Activated naive CD4-positive, alpha-beta T cell treated with anti-CD3 and anti-CD28 coated beads, Interleukin-2, amount 10 ng/mL, durations not matched to agents 7 days and 5 days (primary cell): Measurements from ENCODE around the gene GPANK1.
A peak's percentile ranks its signal among the peaks of the same experiment; 100 is the strongest.

ENCODE experiments used
- CTCF ChIA-PET: fragments of 350-600 bp; sonication (Branson Sonifier 250); formaldehyde crosslinking; loops from one replicate; lab custom pipeline; 2021; ENCODE audit warnings: antibody characterized with exemption; lab: Charles Lee
- DNase-seq: peaks from one replicate; pipeline ENCODE4 v3.0.0-alpha.2; 2020
- H3K27ac Mint-ChIP-seq: one replicate; pipeline ENCODE4 v1.8.0; 2021; ENCODE audit warnings: mild to moderate bottlenecking, moderate library complexity, mixed read lengths
- H3K27me3 Mint-ChIP-seq: one replicate; pipeline ENCODE4 v1.8.0; 2021; ENCODE audit warnings: mild to moderate bottlenecking, mixed read lengths
- H3K36me3 Mint-ChIP-seq: one replicate; pipeline ENCODE4 v1.8.0; 2021; ENCODE audit warnings: mixed read lengths
- H3K4me1 Mint-ChIP-seq: one replicate; pipeline ENCODE4 v1.8.0; 2021; ENCODE audit warnings: mixed read lengths
- H3K4me3 Mint-ChIP-seq: one replicate; pipeline ENCODE4 v1.8.0; 2021; ENCODE audit warnings: mild to moderate bottlenecking, moderate library complexity, mixed read lengths
- H3K9me3 Mint-ChIP-seq: one replicate; pipeline ENCODE4 v1.8.0; 2021; ENCODE audit warnings: mixed read lengths

GPANK1 gene

DNA sequence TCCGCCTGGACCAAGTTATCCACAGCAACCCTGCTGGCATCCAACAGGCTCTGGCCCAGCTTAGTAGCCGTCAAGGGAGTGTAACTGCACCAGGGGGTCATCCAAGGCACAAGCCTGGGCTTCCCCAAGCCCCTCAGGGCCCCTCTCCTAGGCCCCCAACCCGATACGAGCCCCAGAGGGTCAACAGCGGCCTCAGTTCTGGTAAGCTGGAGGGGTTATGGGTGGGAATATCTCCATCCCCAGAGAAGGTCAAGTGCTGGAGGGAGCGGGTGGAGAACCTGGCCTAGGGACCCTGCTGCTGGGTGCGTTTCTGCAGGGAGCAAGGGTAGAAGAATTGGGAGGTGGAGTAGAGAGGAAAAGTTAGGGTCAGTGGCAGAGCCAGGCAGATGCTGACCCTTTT, 31.4 kb downstream of the GPANK1 start:
- Mint-ChIP-seq H3K4me3 (no peak overlapping the region), H3K4me1 (no peaks in the 10 kb centered on the region), H3K36me3 (peaks cover 68% of the 10 kb centered on the region), H3K9me3 (no peaks in the 10 kb centered on the region), H3K27me3 (no peaks in the 10 kb centered on the region), H3K27ac (no peak overlapping the region)
- CTCF ChIA-PET, result interaction anchor here (1.2 kb wide), 1 partner anchor 197 kb away, joined by 6 read pairs; no protein-coding TSS in a partner anchor
- no peak for DNase-seq

- H3K4me1 Mint-ChIP-seq, result peaks cover 2% of the 10 kb centered on the region
- no peaks in the 10 kb centered on the region for H3K27me3 Mint-ChIP-seq
- H3K4me3 Mint-ChIP-seq, result no peak overlapping the region
- H3K9me3 Mint-ChIP-seq, result no peaks in the 10 kb centered on the region
- no peak for DNase-seq
- H3K27ac Mint-ChIP-seq, result peak overlapping the region; percentile 71
- CTCF ChIA-PET, result interaction anchor here (1.2 kb wide), 1 partner anchor 198 kb away, joined by 6 read pairs; no protein-coding TSS in a partner anchor
- H3K36me3 Mint-ChIP-seq, result peaks cover 73% of the 10 kb centered on the region
Measured at GRCh38 chr6:31632279-31632946, 32.4 kb downstream of the GPANK1 start.

DNA sequence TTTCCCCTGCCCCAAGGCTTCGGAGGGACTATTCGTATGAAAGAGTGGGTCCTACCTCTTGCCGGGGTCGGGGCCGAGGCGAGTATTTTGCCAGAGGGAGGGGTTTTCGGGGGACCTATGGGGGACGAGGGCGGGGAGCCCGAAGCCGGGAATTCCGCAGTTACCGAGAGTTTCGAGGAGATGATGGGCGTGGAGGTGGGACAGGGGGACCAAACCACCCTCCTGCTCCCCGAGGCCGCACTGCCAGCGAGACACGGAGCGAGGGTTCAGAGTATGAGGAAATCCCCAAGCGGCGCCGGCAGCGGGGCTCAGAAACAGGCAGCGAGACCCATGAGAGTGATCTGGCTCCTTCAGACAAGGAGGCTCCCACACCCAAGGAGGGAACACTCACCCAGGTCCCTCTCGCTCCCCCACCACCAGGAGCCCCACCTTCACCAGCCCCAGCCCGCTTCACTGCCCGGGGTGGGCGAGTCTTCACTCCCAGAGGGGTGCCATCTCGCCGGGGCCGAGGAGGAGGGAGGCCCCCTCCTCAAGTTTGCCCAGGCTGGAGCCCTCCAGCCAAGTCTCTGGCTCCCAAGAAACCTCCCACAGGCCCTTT, 33.0 kb downstream of the GPANK1 start:
- Mint-ChIP-seq H3K4me1 (peaks cover 2% of the 10 kb centered on the region), H3K27ac (peak overlapping the region; percentile 71), H3K9me3 (no peaks in the 10 kb centered on the region), H3K36me3 (peaks cover 74% of the 10 kb centered on the region), H3K27me3 (no peaks in the 10 kb centered on the region), H3K4me3 (no peak overlapping the region)
- CTCF ChIA-PET, result no interaction called here
- DNase-seq, result no peak

DNA sequence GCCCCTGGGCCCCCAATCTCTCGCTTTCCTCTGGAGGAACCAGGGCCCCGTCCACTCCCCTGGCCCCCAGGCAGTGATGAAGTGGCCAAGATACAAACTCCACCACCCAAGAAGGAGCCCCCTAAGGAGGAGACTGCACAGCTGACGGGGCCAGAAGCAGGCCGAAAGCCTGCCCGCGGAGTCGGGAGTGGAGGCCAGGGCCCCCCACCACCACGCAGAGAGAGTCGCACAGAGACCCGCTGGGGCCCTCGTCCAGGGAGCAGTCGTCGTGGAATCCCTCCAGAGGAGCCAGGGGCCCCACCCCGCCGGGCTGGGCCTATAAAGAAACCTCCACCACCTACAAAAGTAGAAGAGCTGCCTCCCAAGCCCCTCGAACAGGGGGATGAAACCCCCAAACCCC, 33.6 kb downstream of the GPANK1 start:
- H3K27ac Mint-ChIP-seq, result no peak overlapping the region
- no peak overlapping the region for H3K4me3 Mint-ChIP-seq
- CTCF ChIA-PET, result no interaction called here
- peaks cover 75% of the 10 kb centered on the region for H3K36me3 Mint-ChIP-seq
- peaks cover 5% of the 10 kb centered on the region for H3K4me1 Mint-ChIP-seq
- no peaks in the 10 kb centered on the region for H3K27me3 Mint-ChIP-seq
- H3K9me3 Mint-ChIP-seq, result no peaks in the 10 kb centered on the region
- DNase-seq, result no peak

- H3K27ac Mint-ChIP-seq, result no peak overlapping the region
- DNase-seq, result no peak
- H3K4me3 Mint-ChIP-seq, result no peak overlapping the region
- H3K9me3 Mint-ChIP-seq, result no peaks in the 10 kb centered on the region
- no peaks in the 10 kb centered on the region for H3K27me3 Mint-ChIP-seq
- peaks cover 5% of the 10 kb centered on the region for H3K4me1 Mint-ChIP-seq
- CTCF ChIA-PET, result interaction anchor here (1.3 kb wide), 1 partner anchor 10 kb away, joined by 3 read pairs; no protein-coding TSS in a partner anchor
- peaks cover 80% of the 10 kb centered on the region for H3K36me3 Mint-ChIP-seq
Measured at GRCh38 chr6:31630177-31630934, 34.4 kb downstream of the GPANK1 start.

DNA sequence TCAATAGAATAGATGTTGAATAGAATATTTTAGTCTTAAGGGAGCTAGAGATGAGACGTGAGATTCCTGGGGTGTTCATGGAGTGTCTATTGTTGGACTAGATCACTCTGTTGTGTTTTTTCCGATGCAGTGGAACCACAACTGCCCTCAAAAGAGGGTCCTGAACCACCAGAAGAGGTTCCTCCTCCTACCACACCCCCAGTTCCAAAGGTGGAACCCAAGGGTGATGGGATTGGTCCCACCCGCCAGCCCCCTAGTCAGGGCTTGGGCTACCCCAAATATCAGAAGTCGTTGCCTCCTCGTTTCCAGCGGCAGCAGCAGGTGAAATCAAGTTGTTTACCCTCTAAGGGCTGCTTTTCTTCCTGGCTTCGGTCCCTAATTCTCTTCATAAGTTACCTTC, 35.8 kb downstream of the GPANK1 start:
- H3K4me3 Mint-ChIP-seq, result no peak overlapping the region
- no peaks in the 10 kb centered on the region for H3K27me3 Mint-ChIP-seq
- no peak for DNase-seq
- H3K9me3 Mint-ChIP-seq, result no peaks in the 10 kb centered on the region
- H3K27ac Mint-ChIP-seq, result no peak overlapping the region
- H3K36me3 Mint-ChIP-seq, result peaks cover 80% of the 10 kb centered on the region
- H3K4me1 Mint-ChIP-seq, result peaks cover 8% of the 10 kb centered on the region
- CTCF ChIA-PET, result interaction anchor here (1.3 kb wide), 1 partner anchor 11 kb away, joined by 3 read pairs; no protein-coding TSS in a partner anchor

GRCh38 chr6:31627690-31628287, 37.0 kb downstream of the GPANK1 start:
- Mint-ChIP-seq H3K4me3 (no peak overlapping the region), H3K4me1 (peaks cover 14% of the 10 kb centered on the region), H3K36me3 (peaks cover 79% of the 10 kb centered on the region), H3K9me3 (no peaks in the 10 kb centered on the region), H3K27ac (no peak overlapping the region), H3K27me3 (no peaks in the 10 kb centered on the region)
- DNase-seq, result no peak
- CTCF ChIA-PET, result interaction anchor here (0.8 kb wide), 1 partner anchor 87 kb away, joined by 3 read pairs; no protein-coding TSS in a partner anchor

GRCh38 chr6:31626952-31627351, 37.8 kb downstream of the GPANK1 start:
- CTCF ChIA-PET, result interaction anchor here (0.6 to 1.2 kb wide), 4 partner anchors 9 to 86 kb away, joined by 3 read pairs; partner anchors contain the start of gene NCR3
- Mint-ChIP-seq H3K9me3 (no peaks in the 10 kb centered on the region), H3K4me3 (no peak overlapping the region), H3K27ac (no peak overlapping the region), H3K27me3 (no peaks in the 10 kb centered on the region), H3K36me3 (peaks cover 82% of the 10 kb centered on the region), H3K4me1 (peaks cover 23% of the 10 kb centered on the region)
- DNase-seq, result no peak

- Mint-ChIP-seq H3K27me3 (no peaks in the 10 kb centered on the region), H3K27ac (no peak overlapping the region), H3K9me3 (no peaks in the 10 kb centered on the region), H3K4me3 (no peak overlapping the region), H3K4me1 (peaks cover 37% of the 10 kb centered on the region), H3K36me3 (peaks cover 71% of the 10 kb centered on the region)
- CTCF ChIA-PET, result interaction anchor here (0.9 kb wide), 1 partner anchor 26 kb away, joined by 3 read pairs; no protein-coding TSS in a partner anchor
- DNase-seq, result no peak
Measured at GRCh38 chr6:31624070-31624469, 40.7 kb downstream of the GPANK1 start.

DNA sequence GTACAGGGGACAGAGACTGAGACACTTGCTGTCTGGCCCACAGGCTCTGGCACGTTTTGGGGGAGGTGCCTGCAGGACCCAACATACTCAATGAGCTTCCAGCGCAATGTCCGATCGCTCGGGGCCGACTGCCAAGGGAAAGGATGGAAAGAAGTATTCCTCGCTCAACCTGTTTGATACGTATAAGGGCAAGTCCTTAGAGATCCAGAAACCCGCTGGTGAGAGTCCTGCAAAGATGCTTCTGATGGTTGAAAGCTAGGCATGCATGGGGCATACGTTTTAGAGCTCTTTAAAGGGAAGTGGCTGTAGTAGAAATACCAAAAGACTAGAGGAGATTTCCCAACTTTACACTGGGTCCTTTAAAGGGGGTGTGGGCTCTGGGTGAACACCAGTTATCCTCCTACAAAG, 42.1 kb downstream of the GPANK1 start:
- no peak for DNase-seq
- CTCF ChIA-PET, result interaction anchor here (0.8 to 1.7 kb wide), 5 partner anchors 24 to 76 kb away, joined by 3 to 6 read pairs (median 4); partner anchors contain the start of gene ATP6V1G2
- Mint-ChIP-seq H3K36me3 (peaks cover 58% of the 10 kb centered on the region), H3K27me3 (no peaks in the 10 kb centered on the region), H3K27ac (peak overlapping the region; percentile 94), H3K9me3 (no peaks in the 10 kb centered on the region), H3K4me3 (peak overlapping the region; percentile 91), H3K4me1 (peaks cover 42% of the 10 kb centered on the region)

DNA sequence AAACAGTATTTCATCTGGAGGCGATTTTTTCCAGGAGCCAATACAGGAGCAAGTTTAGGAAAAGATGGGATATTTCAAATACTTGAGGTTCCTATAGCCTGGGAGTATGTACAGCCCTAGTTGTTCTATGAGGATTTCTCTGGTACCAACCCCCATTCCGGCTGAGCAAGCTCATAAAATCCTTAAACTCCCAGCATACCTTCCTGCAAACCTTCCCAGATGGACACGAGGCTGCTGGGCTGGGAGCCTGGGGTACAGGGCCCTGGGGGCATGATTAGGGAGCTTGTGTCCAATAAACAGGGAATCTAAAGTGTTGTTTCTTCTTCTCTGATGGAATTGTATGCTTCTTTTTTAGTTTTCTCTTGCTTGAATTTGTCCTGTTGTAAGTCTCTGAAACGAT, 42.8 kb downstream of the GPANK1 start:
- CTCF ChIA-PET, result interaction anchor here (0.6 to 1.7 kb wide), 4 partner anchors 30 to 75 kb away, joined by 3 to 6 read pairs (median 4); partner anchors contain the start of gene ATP6V1G2
- no peaks in the 10 kb centered on the region for H3K27me3 Mint-ChIP-seq
- peaks cover 41% of the 10 kb centered on the region for H3K4me1 Mint-ChIP-seq
- peak overlapping the region; percentile 94 for H3K27ac Mint-ChIP-seq
- H3K9me3 Mint-ChIP-seq, result no peaks in the 10 kb centered on the region
- H3K36me3 Mint-ChIP-seq, result peaks cover 52% of the 10 kb centered on the region
- peak overlapping the region; percentile 91 for H3K4me3 Mint-ChIP-seq
- no peak for DNase-seq

DNA sequence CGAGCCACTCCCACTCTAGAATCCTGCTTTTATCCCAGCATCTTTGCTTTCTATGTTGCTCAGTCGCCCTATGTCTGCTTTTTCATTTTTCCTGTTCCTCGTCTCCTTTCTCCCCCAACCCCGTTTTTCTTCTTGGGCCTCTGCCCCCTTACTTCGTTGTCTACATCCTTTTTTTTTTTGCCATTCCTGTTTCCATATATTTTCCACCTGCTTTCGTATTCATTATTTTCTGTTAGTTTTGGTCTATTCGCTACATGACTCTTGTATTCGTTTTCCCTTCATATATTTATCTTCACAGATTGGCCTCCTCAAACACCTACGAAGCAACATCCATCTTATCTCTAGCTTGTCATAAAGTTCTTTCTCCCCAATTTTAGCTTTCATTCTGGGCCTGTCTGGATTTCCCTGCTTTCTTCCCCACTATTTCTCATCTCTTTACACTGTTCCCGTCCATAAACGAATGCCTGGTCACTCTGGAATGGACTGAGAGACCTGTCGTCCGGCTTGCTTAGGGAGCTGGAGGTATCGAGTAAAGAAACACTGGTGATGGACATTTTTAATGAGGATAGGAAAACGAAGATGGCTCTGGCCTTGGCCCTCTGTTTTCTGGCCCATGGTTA, 43.4 kb downstream of the GPANK1 start:
- H3K4me3 Mint-ChIP-seq, result peak overlapping the region; percentile 91
- H3K27ac Mint-ChIP-seq, result peak overlapping the region; percentile 94
- H3K4me1 Mint-ChIP-seq, result peaks cover 45% of the 10 kb centered on the region
- CTCF ChIA-PET, result interaction anchor here (0.6 to 1.7 kb wide), 5 partner anchors 30 to 75 kb away, joined by 3 to 6 read pairs (median 3); partner anchors contain the start of gene ATP6V1G2
- no peaks in the 10 kb centered on the region for H3K9me3 Mint-ChIP-seq
- H3K36me3 Mint-ChIP-seq, result peaks cover 52% of the 10 kb centered on the region
- H3K27me3 Mint-ChIP-seq, result no peaks in the 10 kb centered on the region
- DNase-seq, result no peak

DNA sequence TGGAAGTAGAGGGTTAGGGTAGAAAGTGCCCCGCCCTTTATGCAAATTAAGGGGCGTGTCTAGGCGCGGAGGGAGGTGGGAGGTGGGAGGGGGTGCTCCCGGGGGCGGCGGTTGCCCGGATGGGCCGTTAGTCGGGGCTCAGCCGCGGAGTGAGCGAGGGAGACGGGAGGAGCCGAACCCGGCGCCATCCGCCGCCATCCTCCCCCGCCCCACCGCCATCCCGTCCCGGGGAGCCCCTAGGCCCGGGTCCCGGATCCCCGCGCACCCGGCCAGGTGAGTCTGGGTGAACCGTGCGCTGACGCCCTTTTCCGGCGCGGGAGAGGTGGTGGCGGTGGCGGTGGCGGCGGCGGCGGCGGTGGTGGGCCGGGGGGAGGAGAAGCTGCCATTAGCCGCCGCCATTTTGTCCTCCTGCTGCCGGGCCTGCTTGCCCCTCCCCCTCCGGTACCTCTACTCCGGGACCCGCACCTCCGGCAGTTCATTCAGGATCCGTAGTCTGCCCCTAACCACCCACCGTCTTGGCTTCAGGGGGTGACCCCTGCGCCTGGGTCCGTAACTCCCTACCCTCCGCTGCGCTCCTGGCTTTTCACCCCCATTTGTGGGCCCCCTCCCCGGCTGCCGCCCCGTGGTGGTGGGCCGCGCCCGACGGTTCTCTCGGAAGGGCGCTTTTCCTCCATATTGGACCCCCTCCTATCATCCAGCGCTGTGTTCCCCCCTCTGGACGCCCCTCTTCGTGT, 44.0 kb downstream of the GPANK1 start, which contains the start of gene PRRC2A:
Gene PRRC2A, plus strand, starts transcription at position 130 of the 734 bp plus-strand sequence. CDS start 2,075 bp downstream, outside the sequence.
- H3K36me3 Mint-ChIP-seq, result peaks cover 48% of the 10 kb centered on the region
- H3K27ac Mint-ChIP-seq, result peak within 1 kb of the TSS; percentile 95
- peak within 1 kb of the TSS; percentile 91 for H3K4me3 Mint-ChIP-seq
- H3K4me1 Mint-ChIP-seq, result peaks cover 50% of the 10 kb centered on the region
- CTCF ChIA-PET, result interaction anchor here (0.8 kb wide), 1 partner anchor 33 kb away, joined by 3 read pairs; no protein-coding TSS in a partner anchor
- DNase-seq, result peak; percentile 85
- H3K9me3 Mint-ChIP-seq, result no peaks in the 10 kb centered on the region
- H3K27me3 Mint-ChIP-seq, result no peaks in the 10 kb centered on the region
